CD14-positive monocyte (primary cell): Measurements from ENCODE around the gene LRRC58. TPM values are rescaled to one million over a fixed set of nuclear protein-coding genes. Genes with fewer than 3 reads are reported as not detected.

Source experiments
- DNase-seq, 3 donors: peaks; one replicate each; pipeline ENCODE4 v3.0.0-alpha.2; 2011 to 2022
- H2AFZ ChIP-seq: 2 replicates; pipeline ENCODE4 v1.6.0; 2012; ENCODE audit warnings: mild to moderate bottlenecking, low read depth, low read length, inconsistent platforms; ENCODE audit not compliant: insufficient read depth, poor library complexity, severe bottlenecking
- H3K27ac ChIP-seq, 2 donors: 1 replicate in 1 of 2; 2 replicates in 1 of 2; pipeline ENCODE4 v1.5.1; 2012 to 2013; ENCODE audit warnings: low read length in 2 of 2, control low read depth in 1 of 2, inconsistent platforms in 1 of 2, low read depth in 1 of 2, mild to moderate bottlenecking in 1 of 2
- H3K27me3 ChIP-seq, 2 donors: one replicate each; pipeline versions ENCODE4 v1.6.0 to v1.6.1; 2011 to 2013; ENCODE audit warnings: low read length in 2 of 2; ENCODE audit not compliant: control insufficient read depth in 2 of 2, insufficient read depth in 2 of 2
- H3K36me3 ChIP-seq, 2 donors: replicated peaks in 1 of 2; 1 replicate in 1 of 2; 2 replicates in 1 of 2; pipeline versions ENCODE4 v1.5.1 to v1.6.1; 2012 to 2013; ENCODE audit warnings: low read length in 2 of 2, control low read depth in 1 of 2, inconsistent platforms in 1 of 2, mild to moderate bottlenecking in 1 of 2; ENCODE audit not compliant: insufficient read depth in 2 of 2, control insufficient read depth in 1 of 2
- H3K4me1 ChIP-seq, 2 donors: 1 replicate in 1 of 2; 2 replicates in 1 of 2; pipeline versions ENCODE4 v1.5.1 to v1.6.1; 2012 to 2013; ENCODE audit warnings: low read length in 2 of 2, control low read depth in 1 of 2, inconsistent platforms in 1 of 2, mild to moderate bottlenecking in 1 of 2, moderate library complexity in 1 of 2; ENCODE audit not compliant: insufficient read depth in 2 of 2, control insufficient read depth in 1 of 2
- H3K4me2 ChIP-seq: replicated peaks from 2 replicates; pipeline ENCODE3; 2012; ENCODE audit warnings: low read length, moderate library complexity, mild to moderate bottlenecking; ENCODE audit not compliant: poor library complexity, severe bottlenecking; ENCODE audit errors: extremely low read depth
- H3K4me3 ChIP-seq, 3 experiments: fragments of 200-600 bp in 1 of 3; sonication (generic) in 1 of 3; replicated peaks in 1 of 3; 1 replicate in 2 of 3; 2 replicates in 1 of 3; pipeline ENCODE4 v1.5.1; 2011 to 2013; ENCODE audit warnings: low read length in 3 of 3, mild to moderate bottlenecking in 3 of 3, control low read depth in 2 of 3, low read depth in 2 of 3, inconsistent platforms in 1 of 3, moderate library complexity in 1 of 3
- H3K79me2 ChIP-seq: 2 replicates; pipeline ENCODE4 v1.6.0; 2012; ENCODE audit warnings: mild to moderate bottlenecking, control low read depth, inconsistent platforms, low read length, moderate library complexity; ENCODE audit not compliant: insufficient read depth
- H3K9ac ChIP-seq: 2 replicates; pipeline ENCODE4 v1.6.0; 2017; ENCODE audit warnings: low read length, mild to moderate bottlenecking; ENCODE audit not compliant: insufficient read depth, poor library complexity, severe bottlenecking
- H3K9me3 ChIP-seq, 2 donors: replicated peaks in 1 of 2; 1 replicate in 1 of 2; 2 replicates in 1 of 2; pipeline versions ENCODE4 v1.5.1 to v1.6.1; 2012 to 2013; ENCODE audit warnings: low read length in 2 of 2, control low read depth in 1 of 2; ENCODE audit not compliant: control insufficient read depth in 1 of 2, insufficient read depth in 1 of 2
- H4K20me1 ChIP-seq: 2 replicates; pipeline ENCODE4 v1.6.0; 2012; ENCODE audit warnings: mild to moderate bottlenecking, low read length, control low read depth, moderate library complexity; ENCODE audit not compliant: insufficient read depth
- H3K27ac Mint-ChIP-seq, 7 donors: one replicate each; pipeline ENCODE4 v1.8.0; 2020; ENCODE audit warnings: mild to moderate bottlenecking in 7 of 7, mixed read lengths in 7 of 7, moderate library complexity in 6 of 7, inconsistent platforms in 2 of 7
- H3K27me3 Mint-ChIP-seq, 3 donors: one replicate each; pipeline ENCODE4 v1.8.0; 2021 to 2022; ENCODE audit warnings: low read depth in 3 of 3, mild to moderate bottlenecking in 3 of 3, mixed read lengths in 3 of 3, moderate library complexity in 3 of 3, inconsistent platforms in 1 of 3
- H3K36me3 Mint-ChIP-seq, 2 donors: one replicate each; pipeline ENCODE4 v1.8.0; 2020; ENCODE audit warnings: mixed read lengths in 2 of 2, inconsistent platforms in 1 of 2, mild to moderate bottlenecking in 1 of 2
- H3K4me1 Mint-ChIP-seq: one replicate; pipeline ENCODE4 v1.8.0; 2020; ENCODE audit warnings: mild to moderate bottlenecking, mixed read lengths
- H3K4me3 Mint-ChIP-seq, 2 donors: one replicate each; pipeline ENCODE4 v1.8.0; 2020; ENCODE audit warnings: mild to moderate bottlenecking in 2 of 2, mixed read lengths in 2 of 2, moderate library complexity in 1 of 2
- H3K9me3 Mint-ChIP-seq, 7 donors: one replicate each; pipeline ENCODE4 v1.8.0; 2020 to 2022; ENCODE audit warnings: mixed read lengths in 7 of 7, mild to moderate bottlenecking in 6 of 7, moderate library complexity in 6 of 7, inconsistent platforms in 2 of 7
- WGBS: methylation state at CpG from one replicate; pipeline ENCODE4 v1.1.5; 2013; ENCODE audit warnings: missing lambda C conversion rate; ENCODE audit not compliant: insufficient coverage; 5-methylcytosine and 5-hydroxymethylcytosine counted together
- intact Hi-C, 2 donors: fragments of 100-400 bp; cut with micrococcal nuclease; formaldehyde crosslinking; loops; one replicate each; pipeline versions ENCODE4 v1.15.0 to v1.15.1; 2023
- polyA plus RNA-seq, 3 donors: library from polyadenylated mRNA; depleted of rRNA in 1 of 3; unstranded in 2 of 3; stranded (reverse) in 1 of 3; fragments of 300-500 nt in 2 of 3; fragments of >200 nt in 1 of 3; fragmentation: Illumina TruSeq in 2 of 3; gene quantifications; 1 replicate in 2 of 3; 2 replicates in 1 of 3; pipeline ENCODE4 v1.2.3, GENCODE V29; 2012 to 2021
- TF ChIP-seq, protein P1 (sequence below): fragments of 200-600 bp; IDR thresholded peaks from one replicate; pipeline ENCODE4 v1.8.0; 2022; ENCODE audit warnings: antibody characterized with exemption, mild to moderate bottlenecking

Gene LRRC58
- polyA plus RNA-seq, 3 donors = 6.5 to 12.4 (median 8.3) TPM

DNA sequence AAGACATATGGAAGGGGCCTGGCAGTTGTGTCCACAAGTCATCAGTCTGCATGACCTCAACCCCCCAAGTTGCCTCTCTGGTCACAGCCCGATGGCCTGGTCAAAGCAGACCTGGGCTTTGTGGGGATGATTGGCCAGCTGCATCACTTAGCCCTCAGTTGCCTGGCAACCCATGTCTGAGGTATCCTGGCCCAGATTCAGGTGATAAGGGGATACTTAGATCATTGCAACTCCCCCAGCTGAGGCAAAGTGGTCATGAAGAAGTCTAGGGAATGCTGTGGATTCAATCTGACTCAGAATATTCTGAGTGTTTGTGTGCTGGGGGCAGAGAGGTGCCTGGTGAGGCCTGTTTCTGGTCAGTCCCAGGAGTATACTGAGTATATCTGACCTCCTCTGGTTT lies 69.1 kb downstream of the LRRC58 start:
- Histone ChIP-seq H3K4me3 (no peak overlapping the region), H3K36me3 (no peaks in the 10 kb centered on the region), H3K27ac (no peak overlapping the region), H4K20me1 (no peaks in the 10 kb centered on the region), H3K9me3 (peaks cover 0 to 4% of the 10 kb centered on the region in 2 donors), H3K9ac (no peak overlapping the region), H3K4me2 (no peak overlapping the region), H3K27me3 (peaks cover 20 to 29% of the 10 kb centered on the region in 2 donors), H3K4me1 (peaks cover 0 to under 1% of the 10 kb centered on the region in 2 donors), H2AFZ (no peak overlapping the region), H3K79me2 (no peaks in the 10 kb centered on the region)
- H3K4me3 Mint-ChIP-seq = no peak overlapping the region
- 100% methylated on average over 1 of the region's 1 CpG for WGBS
- H3K27ac Mint-ChIP-seq = no peak overlapping the region
- H3K36me3 Mint-ChIP-seq = no peaks in the 10 kb centered on the region
- intact Hi-C loops = no loop called here
- TF ChIP-seq, protein P1, sequence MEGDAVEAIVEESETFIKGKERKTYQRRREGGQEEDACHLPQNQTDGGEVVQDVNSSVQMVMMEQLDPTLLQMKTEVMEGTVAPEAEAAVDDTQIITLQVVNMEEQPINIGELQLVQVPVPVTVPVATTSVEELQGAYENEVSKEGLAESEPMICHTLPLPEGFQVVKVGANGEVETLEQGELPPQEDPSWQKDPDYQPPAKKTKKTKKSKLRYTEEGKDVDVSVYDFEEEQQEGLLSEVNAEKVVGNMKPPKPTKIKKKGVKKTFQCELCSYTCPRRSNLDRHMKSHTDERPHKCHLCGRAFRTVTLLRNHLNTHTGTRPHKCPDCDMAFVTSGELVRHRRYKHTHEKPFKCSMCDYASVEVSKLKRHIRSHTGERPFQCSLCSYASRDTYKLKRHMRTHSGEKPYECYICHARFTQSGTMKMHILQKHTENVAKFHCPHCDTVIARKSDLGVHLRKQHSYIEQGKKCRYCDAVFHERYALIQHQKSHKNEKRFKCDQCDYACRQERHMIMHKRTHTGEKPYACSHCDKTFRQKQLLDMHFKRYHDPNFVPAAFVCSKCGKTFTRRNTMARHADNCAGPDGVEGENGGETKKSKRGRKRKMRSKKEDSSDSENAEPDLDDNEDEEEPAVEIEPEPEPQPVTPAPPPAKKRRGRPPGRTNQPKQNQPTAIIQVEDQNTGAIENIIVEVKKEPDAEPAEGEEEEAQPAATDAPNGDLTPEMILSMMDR = no peak
- H3K9me3 Mint-ChIP-seq = peaks cover 0 to 6% (median 4%) of the 10 kb centered on the region in 7 donors
- H3K4me1 Mint-ChIP-seq = peaks cover 5% of the 10 kb centered on the region
- H3K27me3 Mint-ChIP-seq = peaks cover 28 to 39% (median 30%) of the 10 kb centered on the region in 3 donors
- DNase-seq = no peak

DNA sequence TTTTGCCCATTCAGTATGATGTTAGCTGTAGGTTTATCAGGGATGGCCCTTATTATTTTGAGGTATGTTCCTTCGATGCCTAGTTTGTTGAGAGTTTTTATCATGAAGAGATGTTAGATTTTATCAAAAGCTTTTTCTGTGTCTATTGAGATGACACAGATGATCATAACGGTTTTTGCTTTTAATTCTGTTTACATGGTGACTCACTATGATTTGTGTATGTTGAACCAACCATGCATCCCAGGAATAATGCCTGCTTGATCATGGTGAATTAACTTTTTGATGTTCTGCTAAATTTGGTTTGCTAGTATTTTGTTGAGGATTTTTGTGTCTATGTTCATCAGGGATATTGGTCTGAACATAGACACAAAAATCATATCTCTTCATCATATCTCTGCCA lies 72.4 kb downstream of the LRRC58 start:
- Histone ChIP-seq H3K9me3 (no peaks in the 10 kb centered on the region), H3K9ac (no peak overlapping the region), H3K4me2 (no peak overlapping the region), H2AFZ (no peak overlapping the region), H3K4me3 (no peak overlapping the region), H3K27me3 (peaks cover 0 to 3% of the 10 kb centered on the region in 2 donors), H3K36me3 (no peaks in the 10 kb centered on the region), H3K4me1 (no peaks in the 10 kb centered on the region), H4K20me1 (no peaks in the 10 kb centered on the region), H3K79me2 (no peaks in the 10 kb centered on the region), H3K27ac (no peak overlapping the region)
- WGBS = 71% methylated on average over 1 of the region's 2 CpGs
- Mint-ChIP-seq H3K27ac (no peak overlapping the region), H3K9me3 (peaks cover 0 to 5% (median 0%) of the 10 kb centered on the region in 7 donors), H3K27me3 (peaks cover 7 to 16% (median 7%) of the 10 kb centered on the region in 3 donors), H3K36me3 (no peaks in the 10 kb centered on the region), H3K4me1 (no peaks in the 10 kb centered on the region), H3K4me3 (no peak overlapping the region)
- DNase-seq = no peak
- intact Hi-C loops = no loop called here
- TF ChIP-seq, protein P1 = no peak
